Skeletal muscle tissue (tissue), 5 donors: ENCODE data around the gene HNRNPUL1. TPM values are rescaled to one million over a fixed set of nuclear protein-coding genes. Genes with fewer than 3 reads are reported as not detected.

Source experiments
- H3K27ac ChIP-seq: one replicate; pipeline ENCODE4 v1.7.0; 2013; ENCODE audit warnings: mild to moderate bottlenecking, low read depth, low read length, inconsistent platforms
- H3K27me3 ChIP-seq, 3 donors: one replicate each; pipeline ENCODE4 v1.7.0; 2013; ENCODE audit warnings: low read length in 3 of 3; ENCODE audit not compliant: control insufficient read depth in 3 of 3, insufficient read depth in 3 of 3
- H3K36me3 ChIP-seq, 3 donors: one replicate each; pipeline ENCODE4 v1.7.0; 2013; ENCODE audit warnings: low read length in 3 of 3; ENCODE audit not compliant: control insufficient read depth in 3 of 3, insufficient read depth in 3 of 3
- H3K4me1 ChIP-seq, 3 donors: one replicate each; pipeline ENCODE4 v1.7.0; 2013; ENCODE audit warnings: low read length in 3 of 3, mild to moderate bottlenecking in 3 of 3; ENCODE audit not compliant: control insufficient read depth in 3 of 3, insufficient read depth in 3 of 3
- H3K4me3 ChIP-seq, 3 donors: one replicate each; pipeline ENCODE4 v1.7.0; 2013; ENCODE audit warnings: low read length in 3 of 3
- H3K9ac ChIP-seq, 3 donors: one replicate each; pipeline ENCODE4 v1.7.0; 2013; ENCODE audit warnings: low read length in 3 of 3, mild to moderate bottlenecking in 3 of 3, moderate library complexity in 2 of 3, low read depth in 1 of 3
- H3K9me3 ChIP-seq, 3 donors: one replicate each; pipeline ENCODE4 v1.7.0; 2013; ENCODE audit warnings: low read length in 3 of 3; ENCODE audit not compliant: control insufficient read depth in 3 of 3
- small RNA-seq: library from RNA; depleted of rRNA; stranded (forward); fragments of <200 nt; gene quantifications from one replicate; pipeline ENCODE3, GENCODE V24; 2014
- total RNA-seq: library from RNA; depleted of rRNA; stranded (reverse); fragments of >200 nt; gene quantifications from one replicate; pipeline ENCODE4 v1.2.3, GENCODE V29; 2014
- donor health status: Osteomylitis.

The HNRNPUL1 gene
- total RNA-seq, 1 donor from 2014 or later: 68.4 TPM

DNA sequence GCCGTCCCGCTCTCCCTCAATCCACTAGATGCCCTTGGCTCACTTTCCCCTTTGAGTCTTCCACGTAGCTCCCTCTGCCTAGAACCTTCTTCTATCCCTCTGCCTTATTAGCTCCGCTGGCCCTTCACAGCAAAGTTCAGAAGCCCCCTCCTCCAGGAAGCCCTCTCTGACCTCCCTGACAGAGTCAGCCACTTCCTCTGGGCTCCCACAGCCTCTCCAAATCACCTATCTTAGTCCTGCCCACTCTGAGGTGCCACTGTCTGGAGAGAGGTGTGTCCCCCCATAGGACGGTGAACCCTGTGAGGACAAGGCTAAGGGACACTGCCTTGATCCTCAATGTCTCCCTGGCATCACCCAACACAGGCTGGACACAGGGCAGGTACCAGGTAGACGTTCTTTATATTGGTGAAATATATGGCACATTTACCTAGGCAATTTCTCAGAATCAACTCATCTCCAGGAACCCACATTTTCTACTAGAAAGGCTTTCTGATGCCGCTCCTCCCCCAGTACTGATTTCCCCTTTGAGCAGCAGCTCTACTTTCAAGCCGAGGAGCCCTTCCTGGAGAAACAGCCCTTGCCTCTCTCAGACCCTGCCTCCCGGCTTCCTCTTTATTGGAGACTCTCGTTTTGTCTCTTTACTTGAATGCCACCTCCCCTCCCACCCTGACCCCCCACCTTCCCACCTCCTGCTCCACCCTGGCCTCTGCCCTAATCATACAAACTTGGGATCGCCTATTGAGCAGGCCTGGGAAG is 93.0 kb downstream of the HNRNPUL1 start:
- Histone ChIP-seq H3K9me3 (no peaks in the 10 kb centered on the region), H3K36me3 (no peaks in the 10 kb centered on the region), H3K27me3 (peaks cover 0 to 28% (median 26%) of the 10 kb centered on the region in 3 donors), H3K9ac (no peak overlapping the region), H3K4me1 (peaks cover 16 to 23% (median 18%) of the 10 kb centered on the region in 3 donors), H3K27ac (no peak overlapping the region), H3K4me3 (no peak overlapping the region)

Small RNAs within 50 kb of the gene (small RNA-seq; reads per million reads assigned to genes)
- not detected for gene RN7SL34P

Other genes starting within 250 kb of the HNRNPUL1 start
- gene CYP2A13, start 175.9 kb upstream of the HNRNPUL1 start, total RNA-seq: not detected
- gene CYP2F1, start 149.9 kb upstream of the HNRNPUL1 start, total RNA-seq: not detected
- gene CYP2S1, start 71.2 kb upstream of the HNRNPUL1 start, total RNA-seq: 1.6 TPM
- gene AXL, start 45.1 kb upstream of the HNRNPUL1 start, total RNA-seq: 35.0 TPM
- 8.9 TPM for gene CCDC97, start 45.8 kb downstream of the HNRNPUL1 start, total RNA-seq
- 3.1 TPM for gene TGFB1, start 89.5 kb downstream of the HNRNPUL1 start, total RNA-seq
- 2.1 TPM for gene B9D2, start 99.8 kb downstream of the HNRNPUL1 start, total RNA-seq
- 2.1 TPM for gene TMEM91, start 112.2 kb downstream of the HNRNPUL1 start, total RNA-seq
- 13.0 TPM for gene EXOSC5, start 133.0 kb downstream of the HNRNPUL1 start, total RNA-seq
- gene BCKDHA, start 133.4 kb downstream of the HNRNPUL1 start, total RNA-seq: 46.4 TPM
- 0.52 TPM for gene B3GNT8, start 163.0 kb downstream of the HNRNPUL1 start, total RNA-seq
- gene DMAC2, start 175.5 kb downstream of the HNRNPUL1 start, total RNA-seq: 23.5 TPM
- not detected for gene ERICH4, start 178.8 kb downstream of the HNRNPUL1 start, total RNA-seq